Right kidney (tissue), 1 donor: Measurements from ENCODE around the gene CLCN5.

Experiments used
- DNase-seq: peaks from one replicate; pipeline ENCODE4 v3.0.0-alpha.2; 2016

CLCN5 gene

GRCh38 chrX:49930039-49930438 is 7.6 kb downstream of the CLCN5 start:
- no peak for DNase-seq

- DNase-seq, result no peak
Observed at GRCh38 chrX:49932791-49933190, 10.4 kb downstream of the CLCN5 start.

- no peak for DNase-seq
Observed at GRCh38 chrX:49934148-49934547, 11.8 kb downstream of the CLCN5 start.

GRCh38 chrX:49934729-49935128 is 12.3 kb downstream of the CLCN5 start:
- no peak for DNase-seq

GRCh38 chrX:49947781-49948180 is 25.4 kb downstream of the CLCN5 start:
- no peak for DNase-seq

- no peak for DNase-seq
Observed at GRCh38 chrX:49949961-49950360, 27.6 kb downstream of the CLCN5 start.

- DNase-seq, result no peak
Observed at GRCh38 chrX:49951524-49952193, 29.3 kb downstream of the CLCN5 start.

- DNase-seq, result no peak
Observed at GRCh38 chrX:49956313-49956712, 33.9 kb downstream of the CLCN5 start.

- DNase-seq, result no peak
Observed at GRCh38 chrX:49958727-49959485, 36.5 kb downstream of the CLCN5 start.

- no peak for DNase-seq
Observed at GRCh38 chrX:49959602-49960001, 37.2 kb downstream of the CLCN5 start.

GRCh38 chrX:49960061-49960460 is 37.7 kb downstream of the CLCN5 start:
- DNase-seq, result no peak

GRCh38 chrX:49970674-49971073 is 48.3 kb downstream of the CLCN5 start:
- DNase-seq, result no peak

GRCh38 chrX:49972328-49972860 is 50.0 kb downstream of the CLCN5 start:
- no peak for DNase-seq

- DNase-seq, result no peak
Observed at GRCh38 chrX:49976682-49977197, 54.3 kb downstream of the CLCN5 start.

GRCh38 chrX:49977319-49978090 is 55.1 kb downstream of the CLCN5 start:
- DNase-seq, result no peak

GRCh38 chrX:49978176-49978575 is 55.8 kb downstream of the CLCN5 start:
- no peak for DNase-seq

- no peak for DNase-seq
Observed at GRCh38 chrX:49986058-49986457, 63.7 kb downstream of the CLCN5 start.

- DNase-seq, result no peak
Observed at GRCh38 chrX:49987651-49988050, 65.3 kb downstream of the CLCN5 start.

GRCh38 chrX:49988143-49988542 is 65.7 kb downstream of the CLCN5 start:
- no peak for DNase-seq

- no peak for DNase-seq
Observed at GRCh38 chrX:49991758-49992157, 69.4 kb downstream of the CLCN5 start.

- DNase-seq, result no peak
Observed at GRCh38 chrX:49992853-49993252, 70.5 kb downstream of the CLCN5 start.

- DNase-seq, result no peak
Observed at GRCh38 chrX:49993661-49994060, 71.3 kb downstream of the CLCN5 start.
